IgD-negative memory B cell (primary cell): Measurements from ENCODE around the gene USP15. TPM values are rescaled to one million over a fixed set of nuclear protein-coding genes. Genes with fewer than 3 reads are reported as not detected.

Experiments
- H3K27ac Mint-ChIP-seq, 3 donors: one replicate each; pipeline ENCODE4 v1.8.0; 2020 to 2022; ENCODE audit warnings: mild to moderate bottlenecking in 3 of 3, mixed read lengths in 3 of 3, moderate library complexity in 1 of 3
- H3K27me3 Mint-ChIP-seq: one replicate; pipeline ENCODE4 v1.8.0; 2021; ENCODE audit warnings: mixed read lengths
- H3K36me3 Mint-ChIP-seq: one replicate; pipeline ENCODE4 v1.8.0; 2020; ENCODE audit warnings: mild to moderate bottlenecking, mixed read lengths
- H3K4me1 Mint-ChIP-seq, 3 donors: one replicate each; pipeline ENCODE4 v1.8.0; 2020 to 2022; ENCODE audit warnings: mixed read lengths in 3 of 3, mild to moderate bottlenecking in 1 of 3
- H3K4me3 Mint-ChIP-seq, 4 donors: one replicate each; pipeline ENCODE4 v1.8.0; 2020 to 2022; ENCODE audit warnings: mild to moderate bottlenecking in 4 of 4, mixed read lengths in 4 of 4, moderate library complexity in 3 of 4
- H3K9me3 Mint-ChIP-seq, 3 donors: one replicate each; pipeline ENCODE4 v1.8.0; 2020 to 2021; ENCODE audit warnings: mixed read lengths in 3 of 3, mild to moderate bottlenecking in 1 of 3
- polyA plus RNA-seq: library from polyadenylated mRNA; unstranded; fragments of 300-500 nt; fragmentation: Illumina TruSeq; gene quantifications from one replicate; pipeline ENCODE4 v1.2.3, GENCODE V29; 2021

The USP15 gene
- polyA plus RNA-seq, 1 donor from 2014 or later: 70.6 TPM

GRCh38 chr12:62248873-62249272, 11.3 kb upstream of the USP15 start:
- Mint-ChIP-seq H3K4me3 (no peak overlapping the region), H3K9me3 (no peaks in the 10 kb centered on the region), H3K27me3 (peaks cover 1% of the 10 kb centered on the region), H3K4me1 (peaks cover 6 to 9% (median 6%) of the 10 kb centered on the region in 3 donors), H3K36me3 (peaks cover 6% of the 10 kb centered on the region), H3K27ac (no peak overlapping the region)

GRCh38 chr12:62249419-62249818, 10.8 kb upstream of the USP15 start:
- H3K27me3 Mint-ChIP-seq: peaks cover 1% of the 10 kb centered on the region

GRCh38 chr12:62250671-62251608, 9.3 kb upstream of the USP15 start:
- Mint-ChIP-seq H3K27me3 (peaks cover 1% of the 10 kb centered on the region), H3K36me3 (peaks cover 6% of the 10 kb centered on the region), H3K27ac (peak overlapping the region in 1 of 3 donors; percentile 48), H3K4me1 (peaks cover 6 to 9% (median 6%) of the 10 kb centered on the region in 3 donors), H3K4me3 (peak overlapping the region in 1 of 4 donors; percentile 76), H3K9me3 (no peaks in the 10 kb centered on the region)

More at GRCh38 chr12:62249419-62249818, 10.8 kb upstream of the USP15 start:
- Mint-ChIP-seq H3K27ac (no peak overlapping the region), H3K36me3 (peaks cover 6% of the 10 kb centered on the region), H3K4me3 (no peak overlapping the region), H3K9me3 (no peaks in the 10 kb centered on the region), H3K4me1 (peaks cover 6 to 9% (median 6%) of the 10 kb centered on the region in 3 donors)

GRCh38 chr12:62251609-62251958, 8.6 kb upstream of the USP15 start:
- peak overlapping the region in 1 of 3 donors; percentile 48 for H3K27ac Mint-ChIP-seq
- H3K27me3 Mint-ChIP-seq: peaks cover 1% of the 10 kb centered on the region
- no peaks in the 10 kb centered on the region for H3K9me3 Mint-ChIP-seq
- peaks cover 6% of the 10 kb centered on the region for H3K36me3 Mint-ChIP-seq
- peak overlapping the region in 1 of 4 donors; percentile 76 for H3K4me3 Mint-ChIP-seq
- H3K4me1 Mint-ChIP-seq: peaks cover 6 to 9% (median 6%) of the 10 kb centered on the region in 3 donors

GRCh38 chr12:62252576-62252975, 7.6 kb upstream of the USP15 start:
- peaks cover 6% of the 10 kb centered on the region for H3K36me3 Mint-ChIP-seq
- H3K4me1 Mint-ChIP-seq: peaks cover 6 to 9% (median 6%) of the 10 kb centered on the region in 3 donors
- H3K9me3 Mint-ChIP-seq: no peaks in the 10 kb centered on the region
- peaks cover 1% of the 10 kb centered on the region for H3K27me3 Mint-ChIP-seq
- no peak overlapping the region for H3K27ac Mint-ChIP-seq
- H3K4me3 Mint-ChIP-seq: no peak overlapping the region

GRCh38 chr12:62254967-62255366, 5.2 kb upstream of the USP15 start:
- Mint-ChIP-seq H3K36me3 (peaks cover 6% of the 10 kb centered on the region), H3K27ac (no peak overlapping the region), H3K9me3 (no peaks in the 10 kb centered on the region), H3K4me3 (no peak overlapping the region), H3K4me1 (peaks cover 10 to 15% (median 11%) of the 10 kb centered on the region in 3 donors), H3K27me3 (no peaks in the 10 kb centered on the region)

GRCh38 chr12:62256408-62257096, 3.7 kb upstream of the USP15 start:
- H3K4me3 Mint-ChIP-seq: no peak overlapping the region
- H3K36me3 Mint-ChIP-seq: peaks cover 6% of the 10 kb centered on the region
- H3K4me1 Mint-ChIP-seq: peaks cover 9 to 12% (median 9%) of the 10 kb centered on the region in 3 donors
- no peaks in the 10 kb centered on the region for H3K9me3 Mint-ChIP-seq
- H3K27ac Mint-ChIP-seq: no peak overlapping the region
- H3K27me3 Mint-ChIP-seq: no peaks in the 10 kb centered on the region

- Mint-ChIP-seq H3K4me1 (peaks cover 10 to 19% (median 10%) of the 10 kb centered on the region in 3 donors), H3K9me3 (no peaks in the 10 kb centered on the region), H3K4me3 (peak overlapping the region in 2 of 4 donors; percentile 95 to 99), H3K36me3 (peaks cover 2% of the 10 kb centered on the region), H3K27me3 (no peaks in the 10 kb centered on the region), H3K27ac (peak overlapping the region; percentile 95 to 99 (median 99))
Measured at GRCh38 chr12:62258231-62258630, 2.0 kb upstream of the USP15 start.

- peak overlapping the region; percentile 95 to 99 (median 98) for H3K4me3 Mint-ChIP-seq
- H3K36me3 Mint-ChIP-seq: peaks cover 2% of the 10 kb centered on the region
- peaks cover 16 to 24% (median 18%) of the 10 kb centered on the region in 3 donors for H3K4me1 Mint-ChIP-seq
- no peaks in the 10 kb centered on the region for H3K9me3 Mint-ChIP-seq
- peak overlapping the region; percentile 95 to 99 (median 99) for H3K27ac Mint-ChIP-seq
- no peaks in the 10 kb centered on the region for H3K27me3 Mint-ChIP-seq
Measured at GRCh38 chr12:62258941-62259630, 1.1 kb upstream of the USP15 start.

GRCh38 chr12:62259631-62259992, 592 bp upstream of the USP15 start:
- Mint-ChIP-seq H3K36me3 (peaks cover 2% of the 10 kb centered on the region), H3K27me3 (no peaks in the 10 kb centered on the region), H3K4me1 (peaks cover 20 to 28% (median 23%) of the 10 kb centered on the region in 3 donors), H3K4me3 (peak overlapping the region; percentile 95 to 99 (median 98)), H3K27ac (peak overlapping the region; percentile 95 to 99 (median 99)), H3K9me3 (no peaks in the 10 kb centered on the region)

GRCh38 chr12:62260733-62261683, 804 bp downstream of the USP15 start:
- peaks cover 28 to 40% (median 33%) of the 10 kb centered on the region in 3 donors for H3K4me1 Mint-ChIP-seq
- H3K27me3 Mint-ChIP-seq: no peaks in the 10 kb centered on the region
- peaks cover 2% of the 10 kb centered on the region for H3K36me3 Mint-ChIP-seq
- peak overlapping the region; percentile 95 to 99 (median 98) for H3K4me3 Mint-ChIP-seq
- peak overlapping the region; percentile 95 to 99 (median 99) for H3K27ac Mint-ChIP-seq
- H3K9me3 Mint-ChIP-seq: no peaks in the 10 kb centered on the region

- no peaks in the 10 kb centered on the region for H3K27me3 Mint-ChIP-seq
- H3K4me1 Mint-ChIP-seq: peaks cover 33 to 48% (median 38%) of the 10 kb centered on the region in 3 donors
- H3K9me3 Mint-ChIP-seq: no peaks in the 10 kb centered on the region
- H3K4me3 Mint-ChIP-seq: peak overlapping the region; percentile 64 to 99 (median 82)
- H3K36me3 Mint-ChIP-seq: peaks cover 3% of the 10 kb centered on the region
- H3K27ac Mint-ChIP-seq: no peak overlapping the region
Measured at GRCh38 chr12:62261876-62262517, 1.8 kb downstream of the USP15 start.

- no peaks in the 10 kb centered on the region for H3K27me3 Mint-ChIP-seq
- H3K36me3 Mint-ChIP-seq: peaks cover 3% of the 10 kb centered on the region
- peak overlapping the region in 2 of 3 donors; percentile 15 to 25 for H3K27ac Mint-ChIP-seq
- H3K9me3 Mint-ChIP-seq: no peaks in the 10 kb centered on the region
- peak overlapping the region; percentile 51 to 63 (median 58) for H3K4me3 Mint-ChIP-seq
- H3K4me1 Mint-ChIP-seq: peaks cover 42 to 57% (median 45%) of the 10 kb centered on the region in 3 donors
Measured at GRCh38 chr12:62263232-62263631, 3.0 kb downstream of the USP15 start.
